GM12875 (cell line): ENCODE measurements around the gene PEX7.

Experiments used
- H3K4me3 ChIP-seq: one replicate; pipeline ENCODE4 v1.5.1; 2011; ENCODE audit warnings: low read depth, low read length, control low read depth
- TF ChIP-seq, protein P1 (sequence below): IDR thresholded peaks from 2 replicates; pipeline ENCODE4 v1.5.1; 2011; ENCODE audit warnings: low read depth, mild to moderate bottlenecking, control low read depth, inconsistent platforms, low read length, moderate library complexity, borderline replicate concordance; ENCODE audit not compliant: insufficient read depth

The PEX7 gene, protein sequence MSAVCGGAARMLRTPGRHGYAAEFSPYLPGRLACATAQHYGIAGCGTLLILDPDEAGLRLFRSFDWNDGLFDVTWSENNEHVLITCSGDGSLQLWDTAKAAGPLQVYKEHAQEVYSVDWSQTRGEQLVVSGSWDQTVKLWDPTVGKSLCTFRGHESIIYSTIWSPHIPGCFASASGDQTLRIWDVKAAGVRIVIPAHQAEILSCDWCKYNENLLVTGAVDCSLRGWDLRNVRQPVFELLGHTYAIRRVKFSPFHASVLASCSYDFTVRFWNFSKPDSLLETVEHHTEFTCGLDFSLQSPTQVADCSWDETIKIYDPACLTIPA

DNA sequence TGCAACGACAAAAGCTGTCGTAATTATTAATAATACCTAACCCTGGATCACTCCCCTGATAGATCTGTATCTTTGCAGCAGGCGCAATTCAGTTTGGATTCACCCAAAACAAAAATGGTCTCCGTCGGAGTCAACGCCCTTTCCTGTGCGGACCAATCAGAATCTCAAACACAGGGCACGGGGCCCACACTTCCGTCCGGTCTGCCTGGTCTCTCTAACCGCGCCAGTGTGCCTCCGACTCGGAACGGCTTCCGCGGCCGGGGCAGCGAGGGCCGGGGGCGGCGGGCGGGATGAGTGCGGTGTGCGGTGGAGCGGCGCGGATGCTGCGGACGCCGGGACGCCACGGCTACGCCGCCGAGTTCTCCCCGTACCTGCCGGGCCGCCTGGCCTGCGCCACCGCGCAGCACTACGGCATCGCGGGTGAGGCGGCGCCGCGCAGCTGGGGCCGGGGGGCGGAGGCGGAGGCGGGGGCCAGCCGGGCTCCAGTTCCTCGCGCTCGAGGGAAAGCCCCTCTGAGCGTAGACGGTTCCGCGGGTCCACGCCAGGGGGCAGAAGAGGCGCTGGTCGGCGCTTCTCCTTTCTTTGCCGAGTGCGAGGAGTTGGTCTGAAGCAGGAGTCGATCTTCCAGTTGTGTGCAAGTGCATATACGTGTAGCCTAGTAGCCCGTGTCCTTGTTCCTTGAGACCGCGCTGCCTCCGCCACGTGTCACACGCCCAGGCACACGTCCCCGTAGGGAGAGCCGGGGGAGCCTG lies at the start of gene PEX7:
Gene PEX7, plus strand, starts transcription at position 217 of the 752 bp plus-strand sequence. Its CDS starts 74 bp downstream, at position 291.
- peak within 1 kb of the TSS; percentile 78 for H3K4me3 ChIP-seq
- TF ChIP-seq, protein P1, sequence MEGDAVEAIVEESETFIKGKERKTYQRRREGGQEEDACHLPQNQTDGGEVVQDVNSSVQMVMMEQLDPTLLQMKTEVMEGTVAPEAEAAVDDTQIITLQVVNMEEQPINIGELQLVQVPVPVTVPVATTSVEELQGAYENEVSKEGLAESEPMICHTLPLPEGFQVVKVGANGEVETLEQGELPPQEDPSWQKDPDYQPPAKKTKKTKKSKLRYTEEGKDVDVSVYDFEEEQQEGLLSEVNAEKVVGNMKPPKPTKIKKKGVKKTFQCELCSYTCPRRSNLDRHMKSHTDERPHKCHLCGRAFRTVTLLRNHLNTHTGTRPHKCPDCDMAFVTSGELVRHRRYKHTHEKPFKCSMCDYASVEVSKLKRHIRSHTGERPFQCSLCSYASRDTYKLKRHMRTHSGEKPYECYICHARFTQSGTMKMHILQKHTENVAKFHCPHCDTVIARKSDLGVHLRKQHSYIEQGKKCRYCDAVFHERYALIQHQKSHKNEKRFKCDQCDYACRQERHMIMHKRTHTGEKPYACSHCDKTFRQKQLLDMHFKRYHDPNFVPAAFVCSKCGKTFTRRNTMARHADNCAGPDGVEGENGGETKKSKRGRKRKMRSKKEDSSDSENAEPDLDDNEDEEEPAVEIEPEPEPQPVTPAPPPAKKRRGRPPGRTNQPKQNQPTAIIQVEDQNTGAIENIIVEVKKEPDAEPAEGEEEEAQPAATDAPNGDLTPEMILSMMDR, result peak; percentile 76

DNA sequence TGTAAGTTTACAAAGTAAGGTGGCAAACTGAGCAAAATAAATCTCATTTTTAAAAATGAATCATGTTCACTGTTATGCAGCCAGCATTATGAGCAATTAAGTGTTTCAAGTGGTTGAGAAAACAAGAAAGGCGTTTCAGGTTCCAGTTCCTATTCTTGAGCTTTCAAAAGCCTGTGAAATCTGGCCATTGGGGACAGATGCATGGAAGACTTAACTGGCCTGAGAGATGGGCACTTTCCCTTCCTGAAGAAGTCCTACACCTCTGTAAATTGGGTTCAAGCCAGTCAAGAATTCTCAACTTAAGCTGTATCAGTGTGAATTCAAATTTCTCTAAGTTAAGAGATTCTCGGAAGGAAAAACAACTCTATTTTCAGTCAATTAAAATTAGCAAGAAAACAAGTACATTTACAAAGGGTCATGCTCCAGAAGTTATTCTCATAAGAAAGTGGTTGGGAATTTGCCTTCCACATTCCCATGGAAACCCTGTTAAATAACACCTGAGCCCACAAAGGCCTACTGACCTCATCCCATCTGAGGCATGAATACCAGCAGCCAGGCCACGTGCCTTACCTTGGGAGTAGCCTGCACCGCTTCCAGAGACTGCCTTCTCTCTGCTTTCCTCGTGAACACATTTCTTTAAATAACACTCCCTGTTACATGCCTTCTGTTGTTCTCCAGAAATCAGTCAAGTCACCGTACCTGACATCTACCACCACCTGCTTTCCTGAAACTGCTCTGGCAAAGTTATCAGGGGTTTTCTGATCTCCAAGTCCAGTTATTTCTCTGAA lies 49.5 kb upstream of the PEX7 start:
- TF ChIP-seq, protein P1, result no peak
- no peak overlapping the region for H3K4me3 ChIP-seq

DNA sequence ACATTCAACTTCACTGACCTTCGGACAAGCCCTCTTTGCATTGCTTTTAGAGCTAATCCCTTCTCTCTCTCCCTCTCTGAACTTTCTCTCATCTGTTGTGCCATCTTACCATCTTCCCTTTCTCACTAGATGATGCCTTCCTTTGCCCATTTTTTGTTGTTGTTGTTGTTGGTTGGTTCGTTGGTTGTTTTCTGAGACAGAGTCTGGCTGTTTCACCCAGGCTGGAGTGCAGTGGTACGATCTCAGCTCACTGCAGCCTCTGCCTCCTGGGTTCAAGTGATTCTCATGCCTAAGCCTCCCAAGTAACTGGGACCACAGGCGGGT lies 49.0 kb upstream of the PEX7 start:
- no peak overlapping the region for H3K4me3 ChIP-seq
- TF ChIP-seq, protein P1, result no peak

DNA sequence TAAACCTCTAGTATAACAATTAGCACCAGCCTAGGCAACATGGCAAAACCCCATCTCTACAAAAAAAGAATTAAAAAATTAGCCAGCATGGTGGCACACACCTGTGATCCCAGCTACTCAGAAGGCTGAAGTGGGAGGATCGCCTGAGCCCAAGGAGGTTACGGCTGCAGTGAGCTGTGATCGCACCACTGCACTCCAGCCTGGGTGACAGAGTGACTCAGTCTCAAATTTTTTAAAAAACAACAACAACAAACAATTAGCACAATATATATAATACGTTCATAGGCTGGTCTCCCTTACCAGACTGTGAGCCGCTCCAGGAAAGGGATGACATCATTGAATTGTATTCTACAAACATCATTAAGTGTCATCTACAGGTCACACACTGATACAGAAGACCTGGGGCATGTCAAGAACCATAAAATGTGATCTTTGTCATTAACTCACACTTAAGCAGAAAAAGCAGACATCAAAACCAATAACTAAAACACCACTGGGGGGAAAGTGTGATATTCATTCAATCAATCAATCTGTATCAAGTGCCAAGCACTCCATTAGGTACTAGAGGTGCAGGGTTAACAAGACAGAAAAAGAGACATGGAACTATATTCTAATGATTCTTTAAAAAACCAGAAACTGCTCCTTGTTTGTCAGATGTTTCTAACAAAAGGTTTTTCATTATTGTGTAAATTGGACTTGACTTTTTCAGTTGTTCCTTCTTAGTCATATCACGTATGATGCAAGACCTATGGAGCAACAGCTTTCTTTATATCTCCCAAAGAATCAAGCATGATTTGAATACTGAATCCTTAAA lies 48.0 kb upstream of the PEX7 start:
- TF ChIP-seq, protein P1, result no peak
- H3K4me3 ChIP-seq, result no peak overlapping the region

DNA sequence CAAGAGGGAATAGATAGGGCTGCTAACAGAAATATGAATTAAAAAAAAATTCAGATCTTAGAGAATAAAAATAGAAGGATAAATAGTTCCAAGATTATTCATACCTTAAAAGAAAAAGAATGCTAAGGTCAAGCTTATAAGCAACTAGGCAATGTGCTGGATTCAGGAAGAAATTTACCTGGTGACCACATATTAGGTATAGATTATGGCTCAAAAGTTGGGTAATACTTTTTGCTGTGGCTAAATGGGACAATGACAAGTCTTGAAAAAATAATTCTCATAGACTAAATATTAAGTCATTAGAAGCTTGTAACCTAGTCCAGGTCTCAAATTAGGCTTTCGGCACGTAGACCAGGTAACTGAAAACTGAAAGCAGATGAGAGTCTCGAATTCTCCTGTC lies 47.3 kb upstream of the PEX7 start:
- TF ChIP-seq, protein P1, result no peak
- H3K4me3 ChIP-seq, result no peak overlapping the region

DNA sequence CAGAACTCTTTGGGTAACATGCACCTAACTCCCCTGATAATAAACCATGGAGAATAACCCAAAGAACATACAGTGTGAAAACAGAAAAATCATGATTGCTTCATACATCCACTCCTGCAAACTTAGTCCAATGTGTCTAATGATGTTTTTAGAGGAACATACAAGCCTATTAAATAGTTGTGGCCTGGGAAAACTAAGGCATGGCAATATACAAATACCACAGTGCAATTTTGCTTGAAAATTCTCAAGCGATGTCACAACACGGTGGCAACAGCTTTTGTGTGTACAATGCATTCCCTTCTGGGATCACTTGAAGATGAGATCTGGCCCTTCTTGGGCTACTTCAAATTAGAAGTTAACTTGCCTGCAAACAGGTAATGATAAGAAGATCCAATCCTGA lies 46.8 kb upstream of the PEX7 start:
- no peak overlapping the region for H3K4me3 ChIP-seq
- TF ChIP-seq, protein P1, result no peak
